ENCODE data around the gene BNC2. TPM values are rescaled to one million over a fixed set of nuclear protein-coding genes. Genes with fewer than 3 reads are reported as not detected.

Gene BNC2
- total and polyA plus RNA-seq, 2 of the 4 experiments (the other 2 are of a cell fraction), result 15.5 to 45.2 TPM

DNA sequence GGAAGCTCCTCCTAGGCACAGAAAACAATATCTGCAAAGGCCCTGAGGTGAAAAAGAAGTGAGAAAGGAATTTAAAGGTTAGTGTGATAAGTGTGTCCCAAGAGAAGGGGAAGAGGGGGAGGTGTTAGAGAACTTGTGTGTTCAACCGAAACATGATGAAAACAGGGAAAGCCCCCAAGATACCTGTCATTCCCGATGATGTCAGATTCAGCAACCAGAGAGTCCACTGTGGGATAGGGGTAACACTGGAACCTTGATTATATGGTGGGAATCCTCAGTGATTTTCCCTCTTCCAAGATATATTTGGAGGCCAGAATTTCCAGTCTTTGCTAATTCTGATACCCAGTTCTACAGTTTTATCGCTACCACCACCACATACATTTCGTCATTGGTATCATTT lies 15.5 kb upstream of the BNC2 start:
- Histone ChIP-seq H3K18ac (ENCODE audit: low read depth, low read length) (peak overlapping the region; percentile 41; the same call in 1 of the 2 replicates), H2AK5ac (ENCODE audit: low read depth, low read length) (peak overlapping the region; percentile 23; the same call in 1 of the 2 replicates), H2BK120ac (ENCODE audit: low read depth, low read length) (peak overlapping the region; percentile 57; the same call in 1 of the 2 replicates), H4K8ac (ENCODE audit: low read depth in 2 of 2, low read length in 2 of 2) (peak overlapping the region in 1 of 2 experiments; percentile 17; a peak in 1 of 4 replicates), H3K4me1 (ENCODE audit: control insufficient read depth, insufficient read depth, low read length) (peaks cover 10% of the 10 kb centered on the region), H3K27me3 (ENCODE audit: control insufficient read depth, insufficient read depth, low read length) (no peaks in the 10 kb centered on the region), H3K9me3 (ENCODE audit: control insufficient read depth, insufficient read depth, low read length) (no peaks in the 10 kb centered on the region; the same call in 1 of the 2 replicates), H4K5ac (ENCODE audit: low read depth, low read length) (no peak overlapping the region), H3K9ac (ENCODE audit: low read depth, low read length) (no peak overlapping the region), H3K27ac (ENCODE audit: insufficient read depth, low read length) (no peak overlapping the region), H3K36me3 (ENCODE audit: control insufficient read depth, insufficient read depth, low read length) (no peaks in the 10 kb centered on the region), H2AFZ (replicated peaks; ENCODE audit: low read length, poor library complexity) (no peak overlapping the region), H4K91ac (ENCODE audit: insufficient read depth, low read depth, low read length) (no peak overlapping the region), H2BK5ac (ENCODE audit: low read depth, low read length, poor library complexity, severe bottlenecking) (no peak overlapping the region), H3K23ac (ENCODE audit: low read depth, low read length) (no peak overlapping the region), H3K4me3 (ENCODE audit: insufficient read depth, low read depth, low read length) (no peak overlapping the region), H3K79me1 (ENCODE audit: low read depth in 1 of 2, low read length in 2 of 2) (no peaks in the 10 kb centered on the region), H4K20me1 (ENCODE audit: insufficient read depth, low read length) (no peaks in the 10 kb centered on the region), H3K9me1 (ENCODE audit: insufficient read depth, low read length) (peaks cover 6% of the 10 kb centered on the region; the same call in 1 of the 2 replicates), H3K4me2 (ENCODE audit: low read depth, low read length) (no peak overlapping the region), H3K4ac (ENCODE audit: low read depth, low read length) (no peak overlapping the region; the same call in 1 of the 2 replicates), H2AK9ac (replicated peaks; ENCODE audit: low read depth, low read length, poor library complexity) (no peak overlapping the region), H2BK20ac (ENCODE audit: low read depth, low read length) (peak overlapping the region; percentile 53; the same call in 1 of the 2 replicates), H2BK15ac (ENCODE audit: low read depth, low read length) (0 out of 3 replicates have a peak overlapping the region, but pooled peaks have one; percentile 0), H3K56ac (ENCODE audit: extremely low read depth, insufficient read depth, low read length) (no peak overlapping the region), H3K14ac (replicated peaks; ENCODE audit: low read depth, low read length) (peak overlapping the region; percentile 45; the same call in 1 of the 2 replicates)
- in situ Hi-C loops (cut with MboI; ENCODE audit: low sequenced_read_pairs) (no loop called here), dilution Hi-C loops (cut with HindIII; ENCODE audit: low sequenced_read_pairs, unreplicated experiment) (no loop called here), intact Hi-C loops (cut with micrococcal nuclease) (no loop called here)
- 100% methylated on average over 1 of the region's 4 CpGs; no CpG with 5 or more reads in 1 of the 2 experiments for WGBS, 2 experiments (ENCODE audit: extremely low coverage in 2 of 2, insufficient read length in 1 of 2)
- TF ChIP-seq RCOR1 (IDR thresholded peaks at IDR 0.05; ENCODE audit: insufficient replicate concordance, low read length), result no peak
- TF ChIP-seq SMC3 (IDR thresholded peaks at IDR 0.05; ENCODE audit: low read depth, low read length), result no peak
- TF ChIP-seq CHD1 (IDR thresholded peaks at IDR 0.05; ENCODE audit: low read depth, low read length), result no peak
- TF ChIP-seq, protein P1, sequence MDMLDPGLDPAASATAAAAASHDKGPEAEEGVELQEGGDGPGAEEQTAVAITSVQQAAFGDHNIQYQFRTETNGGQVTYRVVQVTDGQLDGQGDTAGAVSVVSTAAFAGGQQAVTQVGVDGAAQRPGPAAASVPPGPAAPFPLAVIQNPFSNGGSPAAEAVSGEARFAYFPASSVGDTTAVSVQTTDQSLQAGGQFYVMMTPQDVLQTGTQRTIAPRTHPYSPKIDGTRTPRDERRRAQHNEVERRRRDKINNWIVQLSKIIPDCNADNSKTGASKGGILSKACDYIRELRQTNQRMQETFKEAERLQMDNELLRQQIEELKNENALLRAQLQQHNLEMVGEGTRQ (IDR thresholded peaks at IDR 0.05; ENCODE audit: low read depth, low read length), result no peak
- TF ChIP-seq, protein P2, sequence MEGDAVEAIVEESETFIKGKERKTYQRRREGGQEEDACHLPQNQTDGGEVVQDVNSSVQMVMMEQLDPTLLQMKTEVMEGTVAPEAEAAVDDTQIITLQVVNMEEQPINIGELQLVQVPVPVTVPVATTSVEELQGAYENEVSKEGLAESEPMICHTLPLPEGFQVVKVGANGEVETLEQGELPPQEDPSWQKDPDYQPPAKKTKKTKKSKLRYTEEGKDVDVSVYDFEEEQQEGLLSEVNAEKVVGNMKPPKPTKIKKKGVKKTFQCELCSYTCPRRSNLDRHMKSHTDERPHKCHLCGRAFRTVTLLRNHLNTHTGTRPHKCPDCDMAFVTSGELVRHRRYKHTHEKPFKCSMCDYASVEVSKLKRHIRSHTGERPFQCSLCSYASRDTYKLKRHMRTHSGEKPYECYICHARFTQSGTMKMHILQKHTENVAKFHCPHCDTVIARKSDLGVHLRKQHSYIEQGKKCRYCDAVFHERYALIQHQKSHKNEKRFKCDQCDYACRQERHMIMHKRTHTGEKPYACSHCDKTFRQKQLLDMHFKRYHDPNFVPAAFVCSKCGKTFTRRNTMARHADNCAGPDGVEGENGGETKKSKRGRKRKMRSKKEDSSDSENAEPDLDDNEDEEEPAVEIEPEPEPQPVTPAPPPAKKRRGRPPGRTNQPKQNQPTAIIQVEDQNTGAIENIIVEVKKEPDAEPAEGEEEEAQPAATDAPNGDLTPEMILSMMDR (conservative IDR thresholded peaks at IDR 0.05; ENCODE audit: low read depth, low read length), result no peak
- TF ChIP-seq CEBPB (IDR thresholded peaks at IDR 0.05; ENCODE audit: low read depth, low read length), result no peak
- no peak for TF ChIP-seq BHLHE40 (IDR thresholded peaks at IDR 0.05; ENCODE audit: low read depth, low read length)
- no peak for TF ChIP-seq FOS (IDR thresholded peaks at IDR 0.05; ENCODE audit: low read depth, low read length)
- no peak for TF ChIP-seq POLR2A (IDR thresholded peaks at IDR 0.05; ENCODE audit: low read depth, low read length)
- no peak for TF ChIP-seq MXI1 (IDR thresholded peaks at IDR 0.05; ENCODE audit: borderline replicate concordance, low read depth, low read length)
- no peak for TF ChIP-seq RFX5 (IDR thresholded peaks at IDR 0.05; ENCODE audit: low read depth, low read length)
- no peak for TF ChIP-seq MAFK (IDR thresholded peaks at IDR 0.05; ENCODE audit: low read depth, low read length)
- no peak for TF ChIP-seq MAZ (IDR thresholded peaks at IDR 0.05; ENCODE audit: borderline replicate concordance, low read depth, low read length)
- no peak for TF ChIP-seq RAD21 (IDR thresholded peaks at IDR 0.05; ENCODE audit: low read length)
- TF ChIP-seq, protein P3, sequence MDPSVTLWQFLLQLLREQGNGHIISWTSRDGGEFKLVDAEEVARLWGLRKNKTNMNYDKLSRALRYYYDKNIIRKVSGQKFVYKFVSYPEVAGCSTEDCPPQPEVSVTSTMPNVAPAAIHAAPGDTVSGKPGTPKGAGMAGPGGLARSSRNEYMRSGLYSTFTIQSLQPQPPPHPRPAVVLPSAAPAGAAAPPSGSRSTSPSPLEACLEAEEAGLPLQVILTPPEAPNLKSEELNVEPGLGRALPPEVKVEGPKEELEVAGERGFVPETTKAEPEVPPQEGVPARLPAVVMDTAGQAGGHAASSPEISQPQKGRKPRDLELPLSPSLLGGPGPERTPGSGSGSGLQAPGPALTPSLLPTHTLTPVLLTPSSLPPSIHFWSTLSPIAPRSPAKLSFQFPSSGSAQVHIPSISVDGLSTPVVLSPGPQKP (IDR thresholded peaks at IDR 0.05; ENCODE audit: borderline replicate concordance, low read depth, low read length), result no peak
- TF ChIP-seq NFE2L2 (IDR thresholded peaks at IDR 0.05; ENCODE audit: low read depth, low read length), result no peak
- DNase-seq (peak; percentile 15), ATAC-seq (ENCODE audit: low read depth) (no peak)
- CTCF ChIA-PET, result interaction anchor here (0.5 kb wide), 1 partner anchor 145 kb away, joined by 4 read pairs; no protein-coding TSS in a partner anchor
- BruUV-seq (replicated peaks), result no TSS peak
- POLR2A ChIA-PET (ENCODE audit: unreplicated experiment), result interaction anchor here (0.6 kb wide), 1 partner anchor 27 kb away, joined by 3 read pairs; no protein-coding TSS in a partner anchor
